Measurements from ENCODE around the gene DHX30. TPM values are rescaled to one million over a fixed set of nuclear protein-coding genes. Genes with fewer than 3 reads are reported as not detected.
"Not testable (repeated sequence)": the region's sequence is repeated elsewhere in the genome, so short reads cannot be mapped to it uniquely, and the experiment has no call there.

Gene DHX30
- total RNA-seq, 1 donor: 51.5 TPM

DNA sequence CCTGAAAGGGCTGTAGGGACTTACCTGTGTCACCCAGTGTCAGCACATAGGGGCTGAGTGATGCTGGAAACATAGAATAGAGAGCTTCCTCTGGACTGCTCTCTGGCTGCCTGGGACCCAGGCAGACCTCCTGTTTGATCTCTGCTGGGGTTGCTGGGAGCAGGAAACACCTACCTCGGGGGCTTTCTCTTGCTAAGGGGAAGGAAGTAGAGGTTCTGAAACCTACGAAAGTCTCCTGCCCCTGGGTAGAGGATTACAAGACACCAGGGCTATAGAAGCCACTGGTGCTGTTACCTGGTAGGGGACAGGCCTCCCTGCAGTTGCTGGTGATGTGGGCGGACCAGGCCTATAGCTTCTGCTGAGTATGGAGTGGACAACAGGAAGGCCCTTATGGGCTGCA, 81.7 kb downstream of the DHX30 start:
- DNase-seq (ENCODE audit: low read depth): no peak
- TF ChIP-seq, protein P1, sequence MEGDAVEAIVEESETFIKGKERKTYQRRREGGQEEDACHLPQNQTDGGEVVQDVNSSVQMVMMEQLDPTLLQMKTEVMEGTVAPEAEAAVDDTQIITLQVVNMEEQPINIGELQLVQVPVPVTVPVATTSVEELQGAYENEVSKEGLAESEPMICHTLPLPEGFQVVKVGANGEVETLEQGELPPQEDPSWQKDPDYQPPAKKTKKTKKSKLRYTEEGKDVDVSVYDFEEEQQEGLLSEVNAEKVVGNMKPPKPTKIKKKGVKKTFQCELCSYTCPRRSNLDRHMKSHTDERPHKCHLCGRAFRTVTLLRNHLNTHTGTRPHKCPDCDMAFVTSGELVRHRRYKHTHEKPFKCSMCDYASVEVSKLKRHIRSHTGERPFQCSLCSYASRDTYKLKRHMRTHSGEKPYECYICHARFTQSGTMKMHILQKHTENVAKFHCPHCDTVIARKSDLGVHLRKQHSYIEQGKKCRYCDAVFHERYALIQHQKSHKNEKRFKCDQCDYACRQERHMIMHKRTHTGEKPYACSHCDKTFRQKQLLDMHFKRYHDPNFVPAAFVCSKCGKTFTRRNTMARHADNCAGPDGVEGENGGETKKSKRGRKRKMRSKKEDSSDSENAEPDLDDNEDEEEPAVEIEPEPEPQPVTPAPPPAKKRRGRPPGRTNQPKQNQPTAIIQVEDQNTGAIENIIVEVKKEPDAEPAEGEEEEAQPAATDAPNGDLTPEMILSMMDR (IDR thresholded peaks at IDR 0.05; ENCODE audit: insufficient read depth, low read length): no peak
- H3K4me3 ChIP-seq (ENCODE audit: low read depth, low read length): no peak overlapping the region

DNA sequence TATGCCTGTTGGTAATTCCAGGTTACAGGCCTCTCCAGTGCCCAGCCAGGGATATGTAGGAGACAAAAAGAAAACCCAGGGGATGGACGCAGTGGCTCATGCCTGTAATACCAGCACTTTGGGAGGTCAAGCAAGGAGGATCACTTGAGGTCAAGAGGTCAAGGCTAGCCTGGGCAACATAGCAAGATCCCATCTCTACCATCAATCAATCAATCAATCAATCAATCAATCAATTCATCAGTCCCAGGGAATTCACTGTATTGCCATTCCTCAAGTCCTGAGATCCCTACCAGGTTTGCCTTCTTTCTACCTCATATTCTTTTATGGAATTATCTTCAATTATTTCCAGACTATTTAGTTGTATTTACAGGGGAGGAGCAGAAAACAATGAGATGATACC, 82.2 kb downstream of the DHX30 start:
- no peak for DNase-seq (ENCODE audit: low read depth)
- H3K4me3 ChIP-seq (ENCODE audit: low read depth, low read length): no peak overlapping the region
- TF ChIP-seq, protein P1 (IDR thresholded peaks at IDR 0.05; ENCODE audit: insufficient read depth, low read length): no peak

DNA sequence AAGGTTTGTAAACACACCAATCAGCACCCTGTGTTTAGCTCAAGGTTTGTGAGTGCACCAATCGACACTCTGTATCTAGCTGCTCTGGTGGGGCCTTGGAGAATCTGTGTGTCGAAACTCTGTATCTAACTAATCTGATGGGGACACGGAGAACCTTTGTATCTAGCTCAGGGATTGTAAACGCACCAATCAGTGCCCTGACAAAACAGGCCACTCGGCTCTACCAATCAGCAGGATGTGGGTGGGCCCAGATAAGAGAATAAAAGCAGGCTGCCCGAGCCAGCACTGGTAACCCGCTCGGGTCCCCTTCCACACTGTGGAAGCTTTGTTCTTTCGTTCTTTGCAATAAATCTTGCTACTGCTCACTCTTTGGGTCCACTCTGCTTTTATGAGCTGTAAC, 85.1 kb downstream of the DHX30 start:
- DNase-seq (ENCODE audit: low read depth); H3K4me3 ChIP-seq (ENCODE audit: low read depth, low read length): not testable (repeated sequence)

DNA sequence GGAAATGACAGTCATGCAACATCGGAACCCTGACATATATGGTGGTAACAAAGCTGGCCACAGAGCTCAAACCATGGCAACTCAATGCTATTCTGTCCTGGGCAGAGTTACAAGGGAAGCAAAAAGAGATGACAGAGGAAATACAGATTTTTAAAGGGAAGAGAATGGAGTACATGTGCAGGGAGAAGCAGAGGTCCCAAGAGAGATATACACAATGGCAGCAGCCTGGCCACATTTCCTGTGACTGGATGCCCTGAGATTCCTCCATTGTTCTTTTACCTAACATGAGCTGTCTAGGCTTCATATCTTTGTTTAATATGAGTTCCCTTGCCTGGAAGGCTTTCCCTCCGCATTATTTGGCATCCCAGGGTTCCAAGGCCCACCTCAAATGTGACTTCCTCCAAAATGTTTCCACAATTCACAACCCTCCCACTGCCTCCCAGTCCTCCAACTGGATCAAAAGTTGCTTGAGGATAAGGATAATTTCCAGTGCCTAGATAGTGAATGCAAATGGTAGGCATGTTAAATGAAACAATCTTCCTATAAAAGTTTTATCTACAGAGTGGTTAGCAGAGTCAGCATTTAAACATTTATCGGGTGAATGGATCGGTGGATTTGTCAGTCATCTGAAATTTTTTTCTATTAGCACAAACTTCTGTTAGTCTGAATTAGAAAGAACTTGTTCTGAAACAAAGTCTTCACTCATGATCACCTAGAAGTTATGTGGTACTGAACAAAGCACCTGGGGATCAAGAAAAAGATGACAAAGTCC, 86.2 kb downstream of the DHX30 start:
- no peak overlapping the region for H3K4me3 ChIP-seq (ENCODE audit: low read depth, low read length)
- TF ChIP-seq, protein P1 (IDR thresholded peaks at IDR 0.05; ENCODE audit: insufficient read depth, low read length): no peak
- no peak for DNase-seq (ENCODE audit: low read depth)

DNA sequence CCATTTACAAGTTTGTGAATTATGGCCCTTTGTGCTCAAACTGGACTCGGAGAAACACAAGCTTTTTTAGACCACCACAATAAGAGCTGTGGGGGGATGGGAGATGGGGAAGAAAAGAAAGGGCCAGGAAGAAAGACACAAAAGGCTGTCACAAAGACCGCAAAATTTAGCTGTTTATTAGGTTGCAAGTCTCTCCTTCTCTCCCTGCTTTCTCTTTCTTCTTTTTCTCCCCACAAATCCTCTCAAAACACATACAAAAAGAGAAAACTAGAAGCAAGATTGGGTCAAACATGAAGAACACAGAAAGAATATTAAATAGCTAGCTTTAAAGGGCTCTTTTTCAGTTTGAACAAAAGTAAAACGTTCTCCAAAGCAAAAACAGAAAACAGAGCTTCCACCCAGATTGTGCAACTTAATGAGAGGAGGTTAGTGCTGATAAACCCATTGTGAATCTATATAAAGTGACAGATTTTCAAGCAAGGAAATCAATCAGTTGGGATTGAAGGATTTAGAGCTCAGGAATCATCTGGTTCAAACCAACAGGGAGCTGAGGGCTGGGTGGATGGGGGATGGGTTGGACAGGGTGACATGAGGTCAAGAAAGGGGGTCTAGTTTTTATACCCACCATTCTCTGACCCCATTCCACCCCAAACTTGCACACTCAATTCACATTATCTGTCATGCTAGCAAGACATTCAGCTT, 87.3 kb downstream of the DHX30 start:
- TF ChIP-seq, protein P1 (IDR thresholded peaks at IDR 0.05; ENCODE audit: insufficient read depth, low read length): no peak
- no peak for DNase-seq (ENCODE audit: low read depth)
- no peak overlapping the region for H3K4me3 ChIP-seq (ENCODE audit: low read depth, low read length)

DNA sequence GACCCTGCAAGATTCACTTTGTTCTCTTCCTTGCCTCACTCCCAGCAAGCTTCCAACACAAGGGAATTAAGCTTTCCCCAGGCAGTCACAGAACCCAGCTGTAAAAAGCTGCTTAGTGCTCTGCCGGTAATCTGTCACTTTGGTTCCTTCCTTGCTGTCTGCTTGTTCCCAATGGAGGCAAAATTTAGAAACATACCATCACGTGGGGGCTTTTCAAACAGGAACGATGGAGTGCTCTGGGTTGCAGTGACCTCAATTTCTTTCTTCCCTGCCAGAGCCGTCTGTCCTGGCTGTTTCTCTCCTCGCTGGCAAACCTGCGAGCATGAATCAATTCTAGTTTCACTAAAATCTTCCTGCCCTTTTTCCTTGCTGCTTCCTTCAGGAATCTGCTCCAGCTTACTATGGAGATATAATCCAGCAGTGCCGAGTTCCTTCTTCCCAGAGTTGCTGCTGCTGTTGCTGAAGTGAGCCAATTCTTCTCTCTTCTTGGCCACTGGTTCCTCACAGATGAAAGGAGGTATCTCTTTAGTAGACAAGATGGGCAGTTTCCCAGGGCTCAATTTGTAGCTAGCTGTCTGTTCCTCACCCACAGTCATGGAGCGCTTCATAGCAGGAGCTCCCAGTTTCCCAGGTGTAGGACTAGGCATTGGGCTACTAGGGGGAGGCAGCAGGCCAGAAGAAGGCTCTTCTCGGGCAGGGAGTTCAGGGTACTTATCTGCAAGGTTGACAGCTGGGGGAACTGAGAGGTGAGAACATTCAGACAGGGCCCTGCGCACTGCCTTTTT, 88.1 kb downstream of the DHX30 start:
- no peak for DNase-seq (ENCODE audit: low read depth)
- TF ChIP-seq, protein P1 (IDR thresholded peaks at IDR 0.05; ENCODE audit: insufficient read depth, low read length): no peak
- no peak overlapping the region for H3K4me3 ChIP-seq (ENCODE audit: low read depth, low read length)

DNA sequence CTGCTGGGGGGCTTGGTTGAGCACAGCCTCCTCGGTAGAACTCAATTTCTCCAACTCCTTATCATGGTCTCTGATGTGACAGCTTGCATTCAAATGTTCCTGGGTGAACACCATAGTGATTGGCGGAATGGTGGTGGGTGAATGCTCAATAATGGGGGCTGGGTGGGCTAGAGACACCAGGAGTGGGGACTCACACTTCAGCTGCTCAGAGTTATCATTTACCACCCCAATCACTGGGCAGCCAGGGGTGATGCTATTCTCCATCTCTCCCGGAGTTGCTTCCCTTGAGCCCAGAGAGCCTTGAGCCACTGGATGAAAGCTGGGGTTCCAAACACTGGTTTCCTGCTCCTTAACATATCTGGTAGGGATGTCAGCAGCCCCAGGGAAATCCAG, 88.7 kb downstream of the DHX30 start:
- H3K4me3 ChIP-seq (ENCODE audit: low read depth, low read length): no peak overlapping the region
- DNase-seq (ENCODE audit: low read depth): no peak
- TF ChIP-seq, protein P1 (IDR thresholded peaks at IDR 0.05; ENCODE audit: insufficient read depth, low read length): no peak
